Measurements from ENCODE around the gene MAK.
"Not testable (repeated sequence)": the region's sequence is repeated elsewhere in the genome, so short reads cannot be mapped to it uniquely, and the experiment has no call there.

DNA sequence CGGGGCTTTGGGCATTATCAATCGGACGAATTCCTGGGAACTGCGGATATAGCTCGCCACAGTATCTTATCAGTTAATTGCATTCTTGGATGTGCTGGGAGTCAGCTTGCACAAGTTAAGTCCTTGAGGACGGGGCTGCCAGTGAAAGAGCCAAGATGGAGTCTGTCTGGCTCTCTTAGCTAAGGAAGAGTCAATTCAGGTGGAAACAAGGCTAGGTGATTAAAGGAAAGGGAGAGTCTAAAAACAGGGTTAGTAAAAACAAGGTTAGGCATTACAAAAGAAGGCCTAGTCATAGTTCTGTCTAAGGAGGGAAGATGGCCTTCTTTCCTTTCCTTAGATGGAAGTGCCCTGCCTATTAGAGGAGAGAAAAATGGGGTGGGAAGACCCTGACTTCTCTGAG lies 87.8 kb downstream of the MAK start:
- TF ChIP-seq EZH2 (IDR thresholded peaks at IDR 0.05); FOXP2 (optimal IDR thresholded peaks at IDR 0.05; ENCODE audit: control extremely low read depth, extremely low read length, insufficient read depth); POLR2AphosphoS5 (IDR thresholded peaks at IDR 0.05; ENCODE audit: borderline replicate concordance, low read depth, low read length): not testable (repeated sequence)
